DND-41 (cell line): ENCODE measurements around the gene XNDC1N.

Experiments
- CTCF ChIP-seq: IDR thresholded peaks from 2 replicates; pipeline ENCODE4 v1.5.1; 2012; ENCODE audit warnings: borderline replicate concordance, low read length, moderate library complexity, mild to moderate bottlenecking; ENCODE audit not compliant: poor library complexity, severe bottlenecking; ENCODE audit errors: extremely low read depth
- EZH2 ChIP-seq: IDR thresholded peaks from 3 replicates; pipeline ENCODE4 v1.6.1; 2012; ENCODE audit warnings: borderline replicate concordance, low read depth, mild to moderate bottlenecking, moderate library complexity, low read length, inconsistent platforms; ENCODE audit not compliant: severe bottlenecking

- TF ChIP-seq CTCF (no peak), EZH2 (no peak)
Observed at GRCh38 chr11:71930556-71931244, 2.3 kb upstream of the XNDC1N start.
